Measurements from ENCODE around the gene MED17. TPM values are rescaled to one million over a fixed set of nuclear protein-coding genes. Genes with fewer than 3 reads are reported as not detected.

The MED17 gene
- total and polyA plus RNA-seq, 4 donors, result 8.9 to 33.1 (median 21.7) TPM

GRCh38 chr11:93831343-93832127 is 47.5 kb downstream of the MED17 start:
- ATAC-seq (ENCODE audit: low FRiP score), result no peak
- Histone ChIP-seq H3K4me1 (ENCODE audit: control insufficient read depth in 1 of 2, insufficient read depth in 2 of 2, low read length in 2 of 2) (no peaks in the 10 kb centered on the region), H3K27me3 (ENCODE audit: control insufficient read depth in 1 of 2, insufficient read depth in 2 of 2, low read length in 1 of 2) (no peaks in the 10 kb centered on the region), H3K27ac (ENCODE audit: low read depth in 1 of 2, low read length in 2 of 2) (no peak overlapping the region), H3K9me3 (ENCODE audit: control insufficient read depth, low read length) (no peaks in the 10 kb centered on the region), H3K36me3 (ENCODE audit: control insufficient read depth in 1 of 2, insufficient read depth in 2 of 2, low read length in 1 of 2) (no peaks in the 10 kb centered on the region), H3K4me3 (ENCODE audit: low read length in 2 of 2) (no peak overlapping the region)
- intact Hi-C loops (cut with DNase I), result no loop called here
- DNase-seq, result no peak
- WGBS, 2 donors, result 77 to 82% methylated on average over 3 of the region's 3 CpGs

GRCh38 chr11:93832780-93833179 is 48.7 kb downstream of the MED17 start:
- WGBS, 2 donors, result 81 to 83% methylated on average over 1 of the region's 1 CpG
- DNase-seq, result no peak
- H3K27ac ChIP-seq (ENCODE audit: low read depth in 1 of 2, low read length in 2 of 2), result no peak overlapping the region
- no peak overlapping the region for H3K4me3 ChIP-seq (ENCODE audit: low read length in 2 of 2)
- H3K27me3 ChIP-seq (ENCODE audit: control insufficient read depth in 1 of 2, insufficient read depth in 2 of 2, low read length in 1 of 2), result no peaks in the 10 kb centered on the region
- no peaks in the 10 kb centered on the region for H3K4me1 ChIP-seq (ENCODE audit: control insufficient read depth in 1 of 2, insufficient read depth in 2 of 2, low read length in 2 of 2)
- no peaks in the 10 kb centered on the region for H3K9me3 ChIP-seq (ENCODE audit: control insufficient read depth, low read length)
- no peak for ATAC-seq (ENCODE audit: low FRiP score)
- H3K36me3 ChIP-seq (ENCODE audit: control insufficient read depth in 1 of 2, insufficient read depth in 2 of 2, low read length in 1 of 2), result no peaks in the 10 kb centered on the region
- intact Hi-C loops (cut with DNase I), result no loop called here

DNA sequence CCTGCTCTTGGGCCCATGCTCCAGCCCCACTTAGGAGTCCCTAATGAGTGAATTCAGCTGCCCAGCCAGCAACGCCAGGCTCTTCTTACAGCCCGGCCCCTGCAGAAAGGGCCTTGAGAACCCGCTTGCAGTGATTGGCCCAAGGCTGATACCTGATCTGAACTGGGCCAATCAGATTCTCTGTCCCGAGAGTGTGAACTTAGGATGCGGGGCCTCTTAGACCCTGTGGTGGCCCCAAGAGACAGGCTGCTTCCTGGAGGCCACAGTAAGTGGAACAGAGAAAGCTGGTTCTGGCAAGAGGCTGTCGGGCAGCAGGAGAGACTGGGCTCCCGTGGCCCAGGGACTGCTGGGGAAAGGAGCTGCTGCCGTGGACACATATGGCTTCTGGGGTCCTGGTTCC is 54.9 kb downstream of the MED17 start:
- ATAC-seq (ENCODE audit: low FRiP score), result no peak
- DNase-seq, result no peak
- Histone ChIP-seq H3K36me3 (ENCODE audit: control insufficient read depth in 1 of 2, insufficient read depth in 2 of 2, low read length in 1 of 2) (no peaks in the 10 kb centered on the region), H3K27me3 (ENCODE audit: control insufficient read depth in 1 of 2, insufficient read depth in 2 of 2, low read length in 1 of 2) (no peaks in the 10 kb centered on the region), H3K4me3 (ENCODE audit: low read length in 2 of 2) (no peak overlapping the region), H3K27ac (ENCODE audit: low read depth in 1 of 2, low read length in 2 of 2) (no peak overlapping the region), H3K4me1 (ENCODE audit: control insufficient read depth in 1 of 2, insufficient read depth in 2 of 2, low read length in 2 of 2) (no peaks in the 10 kb centered on the region), H3K9me3 (ENCODE audit: control insufficient read depth, low read length) (no peaks in the 10 kb centered on the region)
- intact Hi-C loops (cut with DNase I), result no loop called here
- WGBS, 2 donors, result 93 to 95% methylated on average over 8 of the region's 8 CpGs

DNA sequence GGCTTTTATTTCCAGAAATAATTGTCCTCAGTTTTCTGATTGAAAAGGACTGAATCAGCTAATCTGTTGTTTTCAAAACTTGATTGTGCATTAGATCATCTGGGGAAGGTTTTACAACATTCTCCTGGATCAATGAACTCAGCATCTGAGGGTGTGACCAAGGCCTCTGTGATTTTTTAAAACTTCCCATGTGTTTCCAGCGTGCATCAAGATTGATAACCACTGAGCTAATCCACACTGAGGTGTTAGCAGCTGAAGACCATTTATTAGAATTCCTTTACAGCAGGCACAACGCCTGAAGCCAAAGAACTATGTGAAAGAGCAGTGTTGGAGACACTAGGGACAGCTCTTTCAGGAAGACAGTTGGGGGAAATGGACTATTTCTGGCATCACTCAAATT is 56.1 kb downstream of the MED17 start:
- no peaks in the 10 kb centered on the region for H3K36me3 ChIP-seq (ENCODE audit: control insufficient read depth in 1 of 2, insufficient read depth in 2 of 2, low read length in 1 of 2)
- no peak overlapping the region for H3K27ac ChIP-seq (ENCODE audit: low read depth in 1 of 2, low read length in 2 of 2)

GRCh38 chr11:93840981-93841380 is 56.9 kb downstream of the MED17 start:
- Histone ChIP-seq H3K4me1 (ENCODE audit: control insufficient read depth in 1 of 2, insufficient read depth in 2 of 2, low read length in 2 of 2) (no peaks in the 10 kb centered on the region), H3K27me3 (ENCODE audit: control insufficient read depth in 1 of 2, insufficient read depth in 2 of 2, low read length in 1 of 2) (no peaks in the 10 kb centered on the region), H3K36me3 (ENCODE audit: control insufficient read depth in 1 of 2, insufficient read depth in 2 of 2, low read length in 1 of 2) (no peaks in the 10 kb centered on the region), H3K4me3 (ENCODE audit: low read length in 2 of 2) (no peak overlapping the region), H3K9me3 (ENCODE audit: control insufficient read depth, low read length) (no peaks in the 10 kb centered on the region), H3K27ac (ENCODE audit: low read depth in 1 of 2, low read length in 2 of 2) (no peak overlapping the region)
- no peak for DNase-seq
- intact Hi-C loops (cut with DNase I), result no loop called here
- 71 to 78% methylated on average over 3 of the region's 3 CpGs for WGBS, 2 donors
- no peak for ATAC-seq (ENCODE audit: low FRiP score)

More for the DNA sequence above, 56.1 kb downstream of the MED17 start:
- intact Hi-C loops (cut with DNase I), result no loop called here
- 84 to 85% methylated on average over 2 of the region's 2 CpGs for WGBS, 2 donors
- Histone ChIP-seq H3K9me3 (ENCODE audit: control insufficient read depth, low read length) (no peaks in the 10 kb centered on the region), H3K27me3 (ENCODE audit: control insufficient read depth in 1 of 2, insufficient read depth in 2 of 2, low read length in 1 of 2) (no peaks in the 10 kb centered on the region), H3K4me1 (ENCODE audit: control insufficient read depth in 1 of 2, insufficient read depth in 2 of 2, low read length in 2 of 2) (no peaks in the 10 kb centered on the region), H3K4me3 (ENCODE audit: low read length in 2 of 2) (no peak overlapping the region)
- ATAC-seq (ENCODE audit: low FRiP score) (no peak), DNase-seq (no peak)

DNA sequence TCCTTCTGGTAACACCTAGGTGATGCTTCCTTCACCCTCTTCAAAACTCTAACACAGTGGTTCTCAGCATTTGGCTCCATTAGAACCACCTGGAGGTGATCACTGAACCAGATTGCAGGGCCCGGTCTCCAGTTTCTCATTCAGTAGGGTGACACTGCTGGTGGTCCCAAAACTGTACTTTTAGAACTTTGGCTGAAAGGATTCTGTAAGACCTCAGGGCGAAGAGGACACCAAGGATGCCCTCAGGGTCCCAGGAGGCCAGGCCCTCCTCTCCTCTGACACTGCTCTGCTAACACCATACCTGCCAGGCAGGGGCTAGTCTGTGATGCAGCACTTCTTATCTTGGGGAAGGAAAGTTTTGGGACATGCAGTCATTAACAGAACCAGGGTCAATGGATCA is 57.4 kb downstream of the MED17 start:
- ATAC-seq (ENCODE audit: low FRiP score), result no peak
- Histone ChIP-seq H3K27me3 (ENCODE audit: control insufficient read depth in 1 of 2, insufficient read depth in 2 of 2, low read length in 1 of 2) (no peaks in the 10 kb centered on the region), H3K4me3 (ENCODE audit: low read length in 2 of 2) (no peak overlapping the region), H3K27ac (ENCODE audit: low read depth in 1 of 2, low read length in 2 of 2) (no peak overlapping the region), H3K9me3 (ENCODE audit: control insufficient read depth, low read length) (no peaks in the 10 kb centered on the region), H3K36me3 (ENCODE audit: control insufficient read depth in 1 of 2, insufficient read depth in 2 of 2, low read length in 1 of 2) (no peaks in the 10 kb centered on the region), H3K4me1 (ENCODE audit: control insufficient read depth in 1 of 2, insufficient read depth in 2 of 2, low read length in 2 of 2) (no peaks in the 10 kb centered on the region)
- DNase-seq, result no peak
- intact Hi-C loops (cut with DNase I), result no loop called here
- 91 to 94% methylated on average over 2 of the region's 2 CpGs for whole genome bisulfite sequencing, 2 donors

GRCh38 chr11:93842034-93842433 is 58.0 kb downstream of the MED17 start:
- Histone ChIP-seq H3K4me3 (ENCODE audit: low read length in 2 of 2) (no peak overlapping the region), H3K27ac (ENCODE audit: low read depth in 1 of 2, low read length in 2 of 2) (no peak overlapping the region), H3K9me3 (ENCODE audit: control insufficient read depth, low read length) (no peaks in the 10 kb centered on the region), H3K4me1 (ENCODE audit: control insufficient read depth in 1 of 2, insufficient read depth in 2 of 2, low read length in 2 of 2) (no peaks in the 10 kb centered on the region), H3K27me3 (ENCODE audit: control insufficient read depth in 1 of 2, insufficient read depth in 2 of 2, low read length in 1 of 2) (no peaks in the 10 kb centered on the region), H3K36me3 (ENCODE audit: control insufficient read depth in 1 of 2, insufficient read depth in 2 of 2, low read length in 1 of 2) (no peaks in the 10 kb centered on the region)
- intact Hi-C loops (cut with DNase I), result no loop called here
- ATAC-seq (ENCODE audit: low FRiP score) (no peak), DNase-seq (no peak)
- 91 to 92% methylated on average over 4 of the region's 4 CpGs for WGBS, 2 donors

DNA sequence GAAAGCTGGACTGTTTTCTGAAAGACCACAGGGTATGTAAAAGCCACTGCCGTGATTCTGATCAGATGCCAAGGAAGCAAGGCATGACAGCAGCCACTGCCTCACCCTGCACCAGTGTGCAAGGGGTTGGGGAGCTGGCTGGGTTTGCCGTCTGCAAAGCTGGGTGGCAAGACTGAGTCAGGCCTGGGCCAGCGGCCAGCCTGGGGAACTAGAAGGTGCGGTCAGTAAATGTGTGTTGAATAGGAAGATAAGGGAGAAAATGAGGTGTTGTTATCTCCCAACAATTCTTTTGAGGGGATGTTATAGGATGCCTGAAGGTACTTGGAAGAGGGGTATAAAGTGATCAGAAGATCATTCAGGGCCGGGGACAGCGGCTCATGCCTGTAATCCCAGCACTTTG is 58.4 kb downstream of the MED17 start:
- peak in 1 of 2 donors; percentile 63 for DNase-seq
- no peaks in the 10 kb centered on the region for H3K36me3 ChIP-seq (ENCODE audit: control insufficient read depth in 1 of 2, insufficient read depth in 2 of 2, low read length in 1 of 2)
- no peak for ATAC-seq (ENCODE audit: low FRiP score)
- intact Hi-C loops (cut with DNase I), result no loop called here
- H3K4me3 ChIP-seq (ENCODE audit: low read length in 2 of 2), result no peak overlapping the region
- no peaks in the 10 kb centered on the region for H3K27me3 ChIP-seq (ENCODE audit: control insufficient read depth in 1 of 2, insufficient read depth in 2 of 2, low read length in 1 of 2)
- 41 to 45% methylated on average over 6 of the region's 6 CpGs for WGBS, 2 donors
- H3K27ac ChIP-seq (ENCODE audit: low read depth in 1 of 2, low read length in 2 of 2), result no peak overlapping the region
- no peaks in the 10 kb centered on the region for H3K4me1 ChIP-seq (ENCODE audit: control insufficient read depth in 1 of 2, insufficient read depth in 2 of 2, low read length in 2 of 2)
- H3K9me3 ChIP-seq (ENCODE audit: control insufficient read depth, low read length), result no peaks in the 10 kb centered on the region

DNA sequence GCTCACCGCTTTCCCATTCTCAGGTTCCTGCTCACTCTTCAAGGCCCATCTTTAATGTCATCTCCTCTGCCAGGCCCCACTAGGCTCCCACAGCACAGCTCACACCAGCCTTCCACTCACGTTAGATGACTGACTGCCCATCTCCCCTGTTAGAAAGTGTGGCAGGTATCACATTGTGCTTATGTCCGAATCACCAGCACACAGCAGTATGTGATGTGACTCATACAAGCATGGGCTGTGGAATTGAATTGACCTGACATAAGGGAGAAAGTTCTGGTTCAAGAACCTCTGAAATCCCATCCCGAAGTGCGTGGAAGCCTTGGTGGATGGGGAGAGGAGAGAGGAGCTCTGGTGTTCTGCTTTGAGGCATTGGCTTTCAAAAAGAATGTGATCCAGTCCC is 59.8 kb downstream of the MED17 start:
- H3K27ac ChIP-seq (ENCODE audit: low read depth in 1 of 2, low read length in 2 of 2), result no peak overlapping the region
- no peaks in the 10 kb centered on the region for H3K36me3 ChIP-seq (ENCODE audit: control insufficient read depth in 1 of 2, insufficient read depth in 2 of 2, low read length in 1 of 2)
- H3K4me1 ChIP-seq (ENCODE audit: control insufficient read depth in 1 of 2, insufficient read depth in 2 of 2, low read length in 2 of 2), result no peaks in the 10 kb centered on the region
- DNase-seq, result no peak
- H3K4me3 ChIP-seq (ENCODE audit: low read length in 2 of 2), result no peak overlapping the region
- intact Hi-C loops (cut with DNase I), result no loop called here
- WGBS, 2 donors, result 94 to 96% methylated on average over 5 of the region's 5 CpGs
- H3K9me3 ChIP-seq (ENCODE audit: control insufficient read depth, low read length), result no peaks in the 10 kb centered on the region
- ATAC-seq (ENCODE audit: low FRiP score), result no peak
- H3K27me3 ChIP-seq (ENCODE audit: control insufficient read depth in 1 of 2, insufficient read depth in 2 of 2, low read length in 1 of 2), result no peaks in the 10 kb centered on the region

Data from aorta (tissue), 5 donors.